Posterior vena cava (tissue), 2 donors: ENCODE data around the gene CTNNB1. TPM values are rescaled to one million over a fixed set of nuclear protein-coding genes. Genes with fewer than 3 reads are reported as not detected.

Source experiments
- DNase-seq: peaks from one replicate; pipeline ENCODE4 v3.0.0-alpha.2; 2020; ENCODE audit warnings: low spot score
- intact Hi-C, 2 donors: fragments of 100-400 bp; cut with DNase I; formaldehyde crosslinking; loops; one replicate each; pipeline versions ENCODE4 v1.14.1 to v1.14.2; 2022 to 2023
- long read RNA-seq, 2 donors: library from polyadenylated mRNA; unstranded; transcript quantifications; one replicate each; pipeline ENCODE4 v2.0.0, GENCODE V29; 2020 to 2021
- total RNA-seq, 2 donors: library from RNA; stranded (reverse); fragmentation: NEBNext Ultra II Directional; extraction: Animal tissue kit (Norgen Biotek cat#: 25700); gene quantifications; one replicate each; pipeline ENCODE4 v1.2.1, GENCODE V29; 2021
- donor health status: DM: yes; HTN: yes; CAD: no.
- donor health status: DM: yes; HTN: yes; CAD: no.

Gene CTNNB1
- total RNA-seq: 100 to 1,000 TPM; 341 to 411 TPM
- long read RNA-seq, donor 1, full-length matches to known transcripts: 39 of 72 reads
- long read RNA-seq, donor 1, partial matches to known transcripts: 25 of 72 reads
- long read RNA-seq, donor 1, other reads (novel, unspliced or antisense): 8 of 72 reads
- long read RNA-seq, donor 2, full-length matches to known transcripts: 20 of 31 reads
- long read RNA-seq, donor 2, partial matches to known transcripts: 7 of 31 reads
- long read RNA-seq, donor 2, other reads (novel, unspliced or antisense): 4 of 31 reads

GRCh38 chr3:41198950-41199865 lies at the start of gene CTNNB1:
Gene CTNNB1 (plus strand): TSS chr3:41199505. CDS start chr3:41224069, 24,564 bp downstream.
- DNase-seq: peak; percentile 98
- intact Hi-C loops: no loop called here

- intact Hi-C loops: no loop called here
- DNase-seq: no peak
Observed at GRCh38 chr3:41155834-41156233, 43.5 kb upstream of the CTNNB1 start.

GRCh38 chr3:41158947-41159346 lies 40.4 kb upstream of the CTNNB1 start:
- intact Hi-C loops: no loop called here
- no peak for DNase-seq

GRCh38 chr3:41159588-41160189 lies 39.6 kb upstream of the CTNNB1 start:
- intact Hi-C loops: no loop called here
- no peak for DNase-seq

- intact Hi-C loops: no loop called here
- no peak for DNase-seq
Observed at GRCh38 chr3:41162541-41162940, 36.8 kb upstream of the CTNNB1 start.

- intact Hi-C loops: no loop called here
- DNase-seq: no peak
Observed at GRCh38 chr3:41163006-41163405, 36.3 kb upstream of the CTNNB1 start.

GRCh38 chr3:41163421-41163820 lies 35.9 kb upstream of the CTNNB1 start:
- intact Hi-C loops: no loop called here
- no peak for DNase-seq

- DNase-seq: no peak
- intact Hi-C loops: no loop called here
Observed at GRCh38 chr3:41164777-41165176, 34.5 kb upstream of the CTNNB1 start.

GRCh38 chr3:41167722-41168497 lies 31.4 kb upstream of the CTNNB1 start:
- intact Hi-C loops: loop anchor here in 1 of 2 donors (2.0 kb wide), 1 partner anchor 49 kb away; no protein-coding TSS in a partner anchor
- DNase-seq: no peak

- intact Hi-C loops: loop anchor here in 1 of 2 donors (2.0 kb wide), 1 partner anchor 50 kb away; no protein-coding TSS in a partner anchor
- DNase-seq: no peak
Observed at GRCh38 chr3:41169023-41169422, 30.3 kb upstream of the CTNNB1 start.

GRCh38 chr3:41173926-41174885 lies 25.1 kb upstream of the CTNNB1 start:
- intact Hi-C loops: no loop called here
- no peak for DNase-seq

- intact Hi-C loops: no loop called here
Observed at GRCh38 chr3:41175365-41175764, 23.9 kb upstream of the CTNNB1 start.

GRCh38 chr3:41176596-41176995 lies 22.7 kb upstream of the CTNNB1 start:
- intact Hi-C loops: no loop called here
- DNase-seq: no peak

More at GRCh38 chr3:41175365-41175764, 23.9 kb upstream of the CTNNB1 start:
- no peak for DNase-seq

GRCh38 chr3:41178576-41178975 lies 20.7 kb upstream of the CTNNB1 start:
- DNase-seq: no peak
- intact Hi-C loops: no loop called here

GRCh38 chr3:41180396-41180795 lies 18.9 kb upstream of the CTNNB1 start:
- intact Hi-C loops: no loop called here
- DNase-seq: no peak

GRCh38 chr3:41182504-41183059 lies 16.7 kb upstream of the CTNNB1 start:
- intact Hi-C loops: no loop called here
- DNase-seq: no peak

- no peak for DNase-seq
- intact Hi-C loops: no loop called here
Observed at GRCh38 chr3:41184394-41184793, 14.9 kb upstream of the CTNNB1 start.

GRCh38 chr3:41186297-41186696 lies 13.0 kb upstream of the CTNNB1 start:
- no peak for DNase-seq
- intact Hi-C loops: no loop called here
